Activated CD4-positive, alpha-beta memory T cell treated with anti-CD3 and anti-CD28 coated beads for 36 hours (primary cell): ENCODE data around the gene COX7C. TPM values are rescaled to one million over a fixed set of nuclear protein-coding genes. Genes with fewer than 3 reads are reported as not detected.
"Not testable (repeated sequence)": the region's sequence is repeated elsewhere in the genome, so short reads cannot be mapped to it uniquely, and the experiment has no call there.

Experiments
- CTCF ChIA-PET: fragments of 350-600 bp; sonication (Branson Sonifier 250); formaldehyde crosslinking; loops from one replicate; lab custom pipeline; 2021; ENCODE audit warnings: antibody characterized with exemption, inconsistent platforms; lab: Charles Lee
- POLR2A ChIA-PET: fragments of 350-600 bp; sonication (Branson Sonifier 250); formaldehyde crosslinking; loops from one replicate; lab custom pipeline; 2021; ENCODE audit warnings: antibody characterized with exemption; lab: Charles Lee
- DNase-seq: peaks from one replicate; pipeline ENCODE4 v3.0.0-alpha.2; 2020
- H3K27ac Mint-ChIP-seq: one replicate; pipeline ENCODE4 v1.8.0; 2021; ENCODE audit warnings: mixed read lengths
- H3K27me3 Mint-ChIP-seq: one replicate; pipeline ENCODE4 v1.8.0; 2021; ENCODE audit warnings: mixed read lengths
- H3K36me3 Mint-ChIP-seq: one replicate; pipeline ENCODE4 v1.8.0; 2021; ENCODE audit warnings: mixed read lengths
- H3K4me1 Mint-ChIP-seq: one replicate; pipeline ENCODE4 v1.8.0; 2021; ENCODE audit warnings: low read depth, mixed read lengths
- H3K4me3 Mint-ChIP-seq: one replicate; pipeline ENCODE4 v1.8.0; 2021; ENCODE audit warnings: mild to moderate bottlenecking, mixed read lengths
- H3K9me3 Mint-ChIP-seq: one replicate; pipeline ENCODE4 v1.8.0; 2021; ENCODE audit warnings: mixed read lengths
- intact Hi-C: fragments of 100-400 bp; cut with micrococcal nuclease; formaldehyde crosslinking; loops from one replicate; pipeline ENCODE4 v1.15.1; 2023
- total RNA-seq, 2 experiments: library from RNA; stranded (reverse); gene quantifications; one replicate each; pipeline ENCODE4 v1.2.3, GENCODE V29; 2021

COX7C gene
- total RNA-seq = 100 to 1,000 TPM; 640 to 681 TPM

- peak; percentile 95 for DNase-seq
- POLR2A ChIA-PET = interaction anchor here (0.6 kb wide), 1 partner anchor 24 kb away, joined by 3 read pairs; no protein-coding TSS in a partner anchor
- peaks cover 20% of the 10 kb centered on the region for H3K4me1 Mint-ChIP-seq
These were observed at the start of gene COX7C for GRCh38 chr5:86617756-86618576. Gene COX7C, plus strand, starts transcription at chr5:86617941. Its CDS starts 115 bp downstream, at chr5:86618056.

GRCh38 chr5:86569522-86570426 lies 48.0 kb upstream of the COX7C start:
- H3K27me3 Mint-ChIP-seq, DNase-seq, H3K36me3 Mint-ChIP-seq, H3K4me3 Mint-ChIP-seq, CTCF ChIA-PET, H3K9me3 Mint-ChIP-seq, H3K4me1 Mint-ChIP-seq, intact Hi-C loops, H3K27ac Mint-ChIP-seq, POLR2A ChIA-PET: not testable (repeated sequence)

More at GRCh38 chr5:86617756-86618576, at the start of gene COX7C:
- Mint-ChIP-seq H3K36me3 (peaks cover 46% of the 10 kb centered on the region), H3K4me3 (peak within 1 kb of the TSS; percentile 100), H3K27me3 (peaks cover 3% of the 10 kb centered on the region), H3K27ac (peak within 1 kb of the TSS; percentile 99), H3K9me3 (no peaks in the 10 kb centered on the region)
- CTCF ChIA-PET = no interaction called here
- intact Hi-C loops = loop anchor here (1.0 to 5.0 kb wide), 2 partner anchors 649 to 795 kb away; partner anchors contain the start of gene RASA1

- CTCF ChIA-PET = no interaction called here
- no peaks in the 10 kb centered on the region for H3K27me3 Mint-ChIP-seq
- H3K4me1 Mint-ChIP-seq = no peaks in the 10 kb centered on the region
- no peak for DNase-seq
- POLR2A ChIA-PET = no interaction called here
- no peak overlapping the region for H3K27ac Mint-ChIP-seq
- no peaks in the 10 kb centered on the region for H3K9me3 Mint-ChIP-seq
- no peak overlapping the region for H3K4me3 Mint-ChIP-seq
- no peaks in the 10 kb centered on the region for H3K36me3 Mint-ChIP-seq
- intact Hi-C loops = no loop called here
These were observed 47.2 kb upstream of the COX7C start for GRCh38 chr5:86570427-86571083.

- CTCF ChIA-PET, POLR2A ChIA-PET, H3K27ac Mint-ChIP-seq, H3K4me3 Mint-ChIP-seq, intact Hi-C loops, DNase-seq, H3K9me3 Mint-ChIP-seq, H3K36me3 Mint-ChIP-seq, H3K4me1 Mint-ChIP-seq, H3K27me3 Mint-ChIP-seq: not testable (repeated sequence)
These were observed 46.6 kb upstream of the COX7C start for GRCh38 chr5:86571109-86571508.

GRCh38 chr5:86572825-86573517 lies 44.8 kb upstream of the COX7C start:
- no peaks in the 10 kb centered on the region for H3K9me3 Mint-ChIP-seq
- H3K36me3 Mint-ChIP-seq = no peaks in the 10 kb centered on the region
- no peaks in the 10 kb centered on the region for H3K27me3 Mint-ChIP-seq
- ChIA-PET CTCF (no interaction called here), POLR2A (no interaction called here)
- intact Hi-C loops = no loop called here
- H3K4me1 Mint-ChIP-seq = no peaks in the 10 kb centered on the region
- no peak overlapping the region for H3K4me3 Mint-ChIP-seq
- H3K27ac Mint-ChIP-seq = no peak overlapping the region
- DNase-seq = no peak

- Mint-ChIP-seq H3K36me3 (no peaks in the 10 kb centered on the region), H3K4me3 (no peak overlapping the region), H3K9me3 (no peaks in the 10 kb centered on the region), H3K4me1 (no peaks in the 10 kb centered on the region), H3K27me3 (peaks cover 7% of the 10 kb centered on the region), H3K27ac (no peak overlapping the region)
- POLR2A ChIA-PET = no interaction called here
- intact Hi-C loops = no loop called here
- CTCF ChIA-PET = no interaction called here
- DNase-seq = no peak
These were observed 38.2 kb upstream of the COX7C start for GRCh38 chr5:86579502-86579901.

- no peak for DNase-seq
- Mint-ChIP-seq H3K4me3 (no peak overlapping the region), H3K36me3 (no peaks in the 10 kb centered on the region), H3K27ac (no peak overlapping the region), H3K9me3 (no peaks in the 10 kb centered on the region), H3K27me3 (peaks cover 13% of the 10 kb centered on the region), H3K4me1 (no peaks in the 10 kb centered on the region)
- ChIA-PET POLR2A (no interaction called here), CTCF (no interaction called here)
- intact Hi-C loops = no loop called here
These were observed 21.3 kb upstream of the COX7C start for GRCh38 chr5:86596476-86596875.

- CTCF ChIA-PET = no interaction called here
- Mint-ChIP-seq H3K4me1 (no peaks in the 10 kb centered on the region), H3K9me3 (no peaks in the 10 kb centered on the region), H3K27me3 (peaks cover 10% of the 10 kb centered on the region), H3K36me3 (no peaks in the 10 kb centered on the region), H3K27ac (no peak overlapping the region), H3K4me3 (no peak overlapping the region)
- POLR2A ChIA-PET = no interaction called here
- no peak for DNase-seq
- intact Hi-C loops = no loop called here
These were observed 11.9 kb upstream of the COX7C start for GRCh38 chr5:86605881-86606280.

GRCh38 chr5:86613455-86613854 lies 4.3 kb upstream of the COX7C start:
- ChIA-PET POLR2A (no interaction called here), CTCF (interaction anchor here (0.6 kb wide), 1 partner anchor 133 kb away, joined by 3 read pairs; no protein-coding TSS in a partner anchor)
- intact Hi-C loops = no loop called here
- H3K27me3 Mint-ChIP-seq = peaks cover 16% of the 10 kb centered on the region
- no peak overlapping the region for H3K27ac Mint-ChIP-seq
- no peak for DNase-seq
- H3K9me3 Mint-ChIP-seq = no peaks in the 10 kb centered on the region
- peaks cover 13% of the 10 kb centered on the region for H3K36me3 Mint-ChIP-seq
- H3K4me1 Mint-ChIP-seq = peaks cover 5% of the 10 kb centered on the region
- H3K4me3 Mint-ChIP-seq = no peak overlapping the region

GRCh38 chr5:86617309-86617755 lies 409 bp upstream of the COX7C start:
- ChIA-PET CTCF (no interaction called here), POLR2A (no interaction called here)
- Mint-ChIP-seq H3K36me3 (peaks cover 46% of the 10 kb centered on the region), H3K4me3 (no peak overlapping the region), H3K27ac (peak overlapping the region; percentile 99), H3K4me1 (peaks cover 20% of the 10 kb centered on the region), H3K9me3 (no peaks in the 10 kb centered on the region), H3K27me3 (peaks cover 6% of the 10 kb centered on the region)
- intact Hi-C loops = loop anchor here (1.0 to 5.0 kb wide), 2 partner anchors 650 to 796 kb away; partner anchors contain the start of gene RASA1
- no peak for DNase-seq

GRCh38 chr5:86623785-86624483 lies 6.2 kb downstream of the COX7C start:
- POLR2A ChIA-PET = interaction anchor here (0.6 kb wide), 1 partner anchor 78 kb away, joined by 4 read pairs; no protein-coding TSS in a partner anchor
- intact Hi-C loops = no loop called here
- Mint-ChIP-seq H3K27me3 (peaks cover 5% of the 10 kb centered on the region), H3K4me3 (no peak overlapping the region), H3K36me3 (peaks cover 31% of the 10 kb centered on the region), H3K27ac (no peak overlapping the region), H3K9me3 (no peaks in the 10 kb centered on the region), H3K4me1 (peaks cover 15% of the 10 kb centered on the region)
- CTCF ChIA-PET = no interaction called here
- DNase-seq = no peak
